Thoracic aorta (tissue), 2 donors: Measurements from ENCODE around the gene HOXD10. TPM values are rescaled to one million over a fixed set of nuclear protein-coding genes. Genes with fewer than 3 reads are reported as not detected.

Experiments used
- ATAC-seq: fragments of 150-250 bp; one replicate; pipeline ENCODE4 v1.8.0; 2017; ENCODE audit warnings: low read depth; ENCODE audit not compliant: insufficient number of reproducible peaks, low FRiP score
- DNase-seq: peaks from one replicate; pipeline ENCODE4 v3.0.0-alpha.2; 2020; ENCODE audit warnings: low spot score
- H3K27ac ChIP-seq, 2 donors: fragments of 200-600 bp; sonication (generic); 1 replicate in 1 of 2; 2 replicates in 1 of 2; pipeline ENCODE4 v1.5.1; 2016; ENCODE audit warnings: mild to moderate bottlenecking in 2 of 2, moderate library complexity in 2 of 2
- H3K27me3 ChIP-seq: fragments of 200-600 bp; sonication (generic); replicated peaks from 2 replicates; pipeline ENCODE4 v1.6.0; 2016; ENCODE audit warnings: mild to moderate bottlenecking; ENCODE audit not compliant: insufficient read depth
- H3K36me3 ChIP-seq: fragments of 200-600 bp; sonication (generic); one replicate; pipeline ENCODE4 v1.5.1; 2016
- H3K4me1 ChIP-seq, 2 donors: fragments of 200-600 bp; sonication (generic); 1 replicate in 1 of 2; 2 replicates in 1 of 2; pipeline versions ENCODE4 v1.5.1 to v1.6.0; 2016; ENCODE audit warnings: low read depth in 2 of 2, mild to moderate bottlenecking in 1 of 2; ENCODE audit not compliant: control insufficient read depth in 1 of 2
- H3K4me3 ChIP-seq: fragments of 200-600 bp; sonication (generic); 2 replicates; pipeline ENCODE4 v1.5.1; 2016; ENCODE audit warnings: mild to moderate bottlenecking
- H3K9me3 ChIP-seq: fragments of 200-600 bp; sonication (generic); 2 replicates; pipeline ENCODE4 v1.5.1; 2016
- CTCF ChIP-seq: fragments of 200-600 bp; sonication (generic); IDR thresholded peaks from one replicate; pipeline ENCODE4 v1.5.1; 2019; ENCODE audit warnings: antibody characterized with exemption
- total RNA-seq, 2 donors: library from RNA; depleted of rRNA; stranded (reverse); fragments of >200 nt; gene quantifications; one replicate each; pipeline versions ENCODE4 v1.1.0 to v1.2.3, GENCODE V29; 2016

Gene HOXD10
- total RNA-seq, 2 donors from 2014 or later: not detected

- no peak overlapping the region for H3K27ac ChIP-seq
- TF ChIP-seq CTCF: no peak
Measured at GRCh38 chr2:176114120-176114929, 2.3 kb upstream of the HOXD10 start.

GRCh38 chr2:176114930-176115625 is 1.5 kb upstream of the HOXD10 start:
- TF ChIP-seq CTCF: no peak
- Histone ChIP-seq H3K9me3 (no peaks in the 10 kb centered on the region), H3K27ac (no peak overlapping the region), H3K36me3 (no peaks in the 10 kb centered on the region), H3K4me1 (peaks cover 0 to 6% of the 10 kb centered on the region in 2 donors), H3K4me3 (no peak overlapping the region), H3K27me3 (peaks cover 58% of the 10 kb centered on the region)
- ATAC-seq: no peak
- no peak for DNase-seq

More at GRCh38 chr2:176114120-176114929, 2.3 kb upstream of the HOXD10 start:
- Histone ChIP-seq H3K27me3 (peaks cover 58% of the 10 kb centered on the region), H3K4me3 (no peak overlapping the region), H3K9me3 (no peaks in the 10 kb centered on the region), H3K36me3 (no peaks in the 10 kb centered on the region), H3K4me1 (peaks cover 0 to 6% of the 10 kb centered on the region in 2 donors)
- ATAC-seq (no peak), DNase-seq (no peak)

GRCh38 chr2:176117162-176117822 is 714 bp downstream of the HOXD10 start:
- Histone ChIP-seq H3K9me3 (no peaks in the 10 kb centered on the region), H3K4me1 (peaks cover 0 to 12% of the 10 kb centered on the region in 2 donors), H3K36me3 (no peaks in the 10 kb centered on the region), H3K27ac (peak overlapping the region in 1 of 2 donors; percentile 34), H3K27me3 (peaks cover 68% of the 10 kb centered on the region), H3K4me3 (no peak overlapping the region)
- ATAC-seq (no peak), DNase-seq (no peak)
- no peak for TF ChIP-seq CTCF

GRCh38 chr2:176117823-176118371 is 1.3 kb downstream of the HOXD10 start:
- H3K4me3 ChIP-seq: no peak overlapping the region
- H3K9me3 ChIP-seq: no peaks in the 10 kb centered on the region
- H3K27me3 ChIP-seq: peaks cover 73% of the 10 kb centered on the region
- DNase-seq (no peak), ATAC-seq (no peak)
- H3K4me1 ChIP-seq: peaks cover 2 to 18% of the 10 kb centered on the region in 2 donors
- H3K36me3 ChIP-seq: no peaks in the 10 kb centered on the region
- TF ChIP-seq CTCF: no peak
- peak overlapping the region in 1 of 2 donors; percentile 34 for H3K27ac ChIP-seq
